GM19372 (cell line): ENCODE results near the gene BRINP1.

ENCODE experiments used
- ATAC-seq: cut with Tn5 transposase; IDR thresholded peaks from one replicate; pipeline ENCODE4 v1.9.1; 2021; ENCODE audit warnings: mild to moderate bottlenecking, low read depth, moderate library complexity; ENCODE audit not compliant: unreplicated experiment

BRINP1 gene

GRCh38 chr9:119283078-119283794 lies 86.0 kb downstream of the BRINP1 start:
- ATAC-seq = no peak

GRCh38 chr9:119282476-119283077 lies 86.7 kb downstream of the BRINP1 start:
- ATAC-seq = no peak

- ATAC-seq = no peak
Measured at GRCh38 chr9:119280740-119281485, 88.3 kb downstream of the BRINP1 start.

GRCh38 chr9:119278171-119278570 lies 91.1 kb downstream of the BRINP1 start:
- no peak for ATAC-seq

GRCh38 chr9:119273984-119274665 lies 95.1 kb downstream of the BRINP1 start:
- no peak for ATAC-seq

GRCh38 chr9:119273325-119273904 lies 95.8 kb downstream of the BRINP1 start:
- no peak for ATAC-seq

GRCh38 chr9:119272500-119273211 lies 96.6 kb downstream of the BRINP1 start:
- ATAC-seq = no peak

GRCh38 chr9:119268985-119269384 lies 100.2 kb downstream of the BRINP1 start:
- no peak for ATAC-seq

GRCh38 chr9:119264165-119264564 lies 105.1 kb downstream of the BRINP1 start:
- ATAC-seq = no peak

GRCh38 chr9:119257592-119257991 lies 111.6 kb downstream of the BRINP1 start:
- no peak for ATAC-seq

- no peak for ATAC-seq
Measured at GRCh38 chr9:119255116-119255515, 114.1 kb downstream of the BRINP1 start.

GRCh38 chr9:119252671-119253299 lies 116.5 kb downstream of the BRINP1 start:
- ATAC-seq = no peak

GRCh38 chr9:119251936-119252335 lies 117.3 kb downstream of the BRINP1 start:
- ATAC-seq = no peak

- ATAC-seq = no peak
Measured at GRCh38 chr9:119250730-119251129, 118.5 kb downstream of the BRINP1 start.

GRCh38 chr9:119240546-119240945 lies 128.7 kb downstream of the BRINP1 start:
- no peak for ATAC-seq

GRCh38 chr9:119234636-119235035 lies 134.6 kb downstream of the BRINP1 start:
- ATAC-seq = no peak

- no peak for ATAC-seq
Measured at GRCh38 chr9:119227422-119227821, 141.8 kb downstream of the BRINP1 start.

GRCh38 chr9:119224431-119224830 lies 144.8 kb downstream of the BRINP1 start:
- ATAC-seq = no peak

GRCh38 chr9:119221276-119221675 lies 148.0 kb downstream of the BRINP1 start:
- ATAC-seq = no peak

- ATAC-seq = no peak
Measured at GRCh38 chr9:119218293-119218692, 150.9 kb downstream of the BRINP1 start.
